Retinal pigment epithelial cell (primary cell): ENCODE results near the gene DMAC2.
"Not testable (repeated sequence)": the region's sequence is repeated elsewhere in the genome, so short reads cannot be mapped to it uniquely, and the experiment has no call there.

Experiments used
- DNase-seq: peaks from one replicate; pipeline ENCODE4 v3.0.0-alpha.2; 2010; ENCODE audit warnings: low read depth
- H3K4me3 ChIP-seq: 2 replicates; pipeline ENCODE4 v1.5.1; 2011; ENCODE audit warnings: mild to moderate bottlenecking, low read length, control low read depth, moderate library complexity
- CTCF ChIP-seq: conservative IDR thresholded peaks from 2 replicates; pipeline ENCODE4 v1.5.1; 2011; ENCODE audit warnings: low read depth, low read length, control low read depth, inconsistent platforms

Gene DMAC2

DNA sequence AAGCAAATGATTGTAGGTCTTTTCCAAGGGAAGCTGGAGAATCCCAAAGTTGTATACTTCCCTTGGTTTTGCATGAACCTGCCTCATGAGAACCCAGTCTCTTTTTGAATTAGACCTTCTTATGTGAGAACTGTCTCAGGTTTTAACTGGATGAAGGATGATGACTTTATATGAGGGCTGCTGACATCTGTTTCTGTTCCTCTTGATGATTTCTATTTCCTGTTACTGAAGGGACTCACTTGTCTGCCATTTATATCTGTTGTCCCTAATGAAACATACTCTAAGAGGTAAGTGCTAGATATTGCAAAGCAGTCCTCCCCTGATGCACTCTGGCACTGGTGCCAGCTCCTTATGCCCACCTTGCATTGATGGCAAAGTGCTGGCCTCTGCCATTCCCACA lies 36.9 kb upstream of the DMAC2 start:
- no peak for DNase-seq
- TF ChIP-seq CTCF, result no peak
- no peak overlapping the region for H3K4me3 ChIP-seq

- DNase-seq, H3K4me3 ChIP-seq: not testable (repeated sequence)
Measured at GRCh38 chr19:41463257-41464256, 23.8 kb upstream of the DMAC2 start.

DNA sequence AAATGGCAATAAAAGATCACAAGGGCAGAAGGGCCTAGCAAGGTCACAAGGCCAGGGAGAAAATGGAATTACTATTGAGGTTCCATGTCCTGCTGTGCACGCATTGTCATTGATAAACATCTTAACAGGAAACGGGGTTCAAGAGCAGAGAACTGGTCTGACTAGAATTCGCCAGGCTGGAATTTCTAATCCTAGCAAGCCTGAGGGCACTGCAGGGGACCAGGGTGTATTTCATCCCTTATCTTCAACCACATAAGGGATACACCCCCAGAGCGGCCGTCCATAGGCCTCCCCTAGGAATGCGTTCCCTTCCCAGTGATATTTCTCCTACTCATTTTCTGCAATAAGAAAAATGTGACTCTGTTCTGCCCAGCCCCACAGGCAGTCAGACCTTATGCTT lies 22.8 kb upstream of the DMAC2 start:
- TF ChIP-seq CTCF, result no peak
- no peak for DNase-seq
- H3K4me3 ChIP-seq, result no peak overlapping the region

DNA sequence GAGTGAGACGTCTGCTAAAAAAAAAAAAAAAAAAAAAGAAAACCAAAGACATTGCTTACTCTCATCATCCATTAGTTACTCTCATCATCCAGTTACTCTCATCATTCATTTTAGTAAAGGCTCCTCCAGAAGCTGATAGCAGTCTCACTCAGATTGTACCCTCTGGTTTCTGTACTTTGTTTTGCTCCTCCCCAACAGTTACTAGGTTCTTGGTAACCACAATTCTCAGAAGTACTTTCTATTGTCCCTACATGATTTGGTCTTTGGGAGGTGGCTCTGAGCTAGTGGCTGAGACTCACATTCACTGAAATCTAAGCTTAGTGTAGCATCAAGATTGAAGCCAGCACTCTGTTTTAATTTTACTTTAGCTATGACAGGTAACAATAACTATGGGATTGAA lies 17.5 kb upstream of the DMAC2 start:
- no peak overlapping the region for H3K4me3 ChIP-seq
- no peak for DNase-seq
- TF ChIP-seq CTCF, result no peak

DNA sequence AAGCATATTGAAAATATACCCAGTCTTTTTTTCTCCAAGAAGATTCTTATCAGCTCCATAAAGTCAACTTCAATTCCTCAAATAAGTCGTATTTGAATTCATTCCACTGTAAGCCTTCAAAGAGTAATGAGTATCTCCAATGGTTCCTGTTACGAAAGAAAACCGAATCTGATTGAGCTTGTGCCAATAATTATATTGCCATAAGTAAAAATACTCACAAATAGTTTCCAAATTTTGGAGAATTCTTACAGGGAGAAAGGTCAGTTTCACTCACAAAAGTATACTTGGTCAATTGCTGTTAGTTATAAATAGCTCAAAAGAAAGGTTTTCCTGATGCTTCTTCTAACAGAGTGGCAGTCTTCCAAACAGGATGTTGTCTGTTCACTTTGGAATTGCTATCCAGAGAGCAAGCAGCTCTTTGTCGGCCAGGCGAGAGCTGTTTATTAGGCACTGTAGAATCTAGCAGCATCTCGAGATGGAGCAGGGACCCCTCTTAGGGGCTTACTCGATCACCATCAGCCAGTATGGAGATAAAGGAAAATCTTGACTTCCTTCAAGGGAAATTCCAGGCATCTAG lies 16.7 kb upstream of the DMAC2 start:
- no peak overlapping the region for H3K4me3 ChIP-seq
- no peak for DNase-seq
- no peak for TF ChIP-seq CTCF

DNA sequence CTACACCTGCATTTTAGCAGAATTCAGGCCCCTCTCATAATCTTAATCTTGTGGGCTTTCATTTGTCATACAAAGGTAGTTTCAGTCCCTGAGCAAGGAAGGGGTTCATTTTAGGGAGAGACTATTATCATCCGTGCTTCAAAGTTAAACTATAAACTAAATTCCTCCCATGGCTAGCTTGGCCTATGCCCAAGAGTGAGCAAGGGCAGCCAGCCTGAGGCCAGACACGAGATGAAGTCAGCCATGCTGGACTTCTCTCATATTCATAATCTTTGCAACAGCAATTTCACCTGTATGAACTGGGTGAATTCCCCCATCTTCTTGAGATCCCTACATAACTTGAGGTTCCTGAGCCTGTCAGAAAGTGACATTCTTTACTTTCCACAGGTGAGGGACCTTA lies 16.2 kb upstream of the DMAC2 start:
- no peak for DNase-seq
- TF ChIP-seq CTCF, result no peak
- H3K4me3 ChIP-seq, result no peak overlapping the region

- H3K4me3 ChIP-seq, result no peak overlapping the region
- no peak for DNase-seq
- TF ChIP-seq CTCF, result no peak
Measured at GRCh38 chr19:41452584-41453275, 13.0 kb upstream of the DMAC2 start.
